ENCODE results near the gene NOS1AP.

- TF ChIP-seq CTCF (IDR thresholded peaks at IDR 0.05) (no peak), POLR2AphosphoS5 (IDR thresholded peaks at IDR 0.05) (no peak), POLR2A (IDR thresholded peaks at IDR 0.05) (no peak), EP300 (IDR thresholded peaks at IDR 0.05) (no peak)
These were observed 22.4 kb downstream of the NOS1AP start for GRCh38 chr1:162091681-162092524.

Data from stomach (tissue), 4 donors.